Hematopoietic multipotent progenitor cell (in vitro differentiated cells): Measurements from ENCODE around the gene SCGB1C1. TPM values are rescaled to one million over a fixed set of nuclear protein-coding genes. Genes with fewer than 3 reads are reported as not detected.
A peak's percentile ranks its signal among the peaks of the same experiment; 100 is the strongest.

Experiments
- DNase-seq, 3 donors: peaks; one replicate each; pipeline ENCODE4 v3.0.0-alpha.2; 2011 to 2015; ENCODE audit warnings: low read depth in 2 of 3, low spot score in 2 of 3
- total RNA-seq: library from RNA; depleted of rRNA; stranded (reverse); fragments of >200 nt; gene quantifications from one replicate; pipeline ENCODE4 v1.2.3, GENCODE V29; 2012

Gene SCGB1C1
- total RNA-seq, 1 donor = not detected

- DNase-seq = no peak
Measured at GRCh38 chr11:216081-216974, 23.4 kb downstream of the SCGB1C1 start.

GRCh38 chr11:217704-218103 lies 24.8 kb downstream of the SCGB1C1 start:
- no peak for DNase-seq

- no peak for DNase-seq
Measured at GRCh38 chr11:218815-219593, 26.1 kb downstream of the SCGB1C1 start.

- DNase-seq = peak in 1 of 3 donors; percentile 27
Measured at GRCh38 chr11:220641-221215, 27.9 kb downstream of the SCGB1C1 start.

- DNase-seq = no peak
Measured at GRCh38 chr11:221539-221938, 28.7 kb downstream of the SCGB1C1 start.

- DNase-seq = no peak
Measured at GRCh38 chr11:221998-222789, 29.3 kb downstream of the SCGB1C1 start.

- no peak for DNase-seq
Measured at GRCh38 chr11:223026-223789, 30.3 kb downstream of the SCGB1C1 start.

- no peak for DNase-seq
Measured at GRCh38 chr11:223884-224283, 31.0 kb downstream of the SCGB1C1 start.

GRCh38 chr11:224424-224823 lies 31.5 kb downstream of the SCGB1C1 start:
- DNase-seq = no peak

- DNase-seq = no peak
Measured at GRCh38 chr11:225734-226453, 33.0 kb downstream of the SCGB1C1 start.

GRCh38 chr11:227824-228379 lies 35.0 kb downstream of the SCGB1C1 start:
- DNase-seq = no peak

- DNase-seq = no peak
Measured at GRCh38 chr11:230431-230830, 37.6 kb downstream of the SCGB1C1 start.

GRCh38 chr11:232783-233565 lies 40.1 kb downstream of the SCGB1C1 start:
- DNase-seq = no peak

- DNase-seq = no peak
Measured at GRCh38 chr11:235180-235579, 42.3 kb downstream of the SCGB1C1 start.

GRCh38 chr11:235609-235996 lies 42.7 kb downstream of the SCGB1C1 start:
- DNase-seq = peak in 2 of 3 donors; percentile 48 to 50

- DNase-seq = peak; percentile 74 to 90 (median 85)
Measured at GRCh38 chr11:235997-236773, 43.3 kb downstream of the SCGB1C1 start, which contains the start of gene SIRT3. Gene SIRT3, minus strand, starts transcription at chr11:236342. Its CDS starts 14 bp downstream, at chr11:236328.
